ENCODE measurements around the gene TMEM151B. TPM values are rescaled to one million over a fixed set of nuclear protein-coding genes. Genes with fewer than 3 reads are reported as not detected.
"Not testable (repeated sequence)": the region's sequence is repeated elsewhere in the genome, so short reads cannot be mapped to it uniquely, and the experiment has no call there.

TMEM151B gene
- total RNA-seq, 4 donors from 2014 or later: not detected

DNA sequence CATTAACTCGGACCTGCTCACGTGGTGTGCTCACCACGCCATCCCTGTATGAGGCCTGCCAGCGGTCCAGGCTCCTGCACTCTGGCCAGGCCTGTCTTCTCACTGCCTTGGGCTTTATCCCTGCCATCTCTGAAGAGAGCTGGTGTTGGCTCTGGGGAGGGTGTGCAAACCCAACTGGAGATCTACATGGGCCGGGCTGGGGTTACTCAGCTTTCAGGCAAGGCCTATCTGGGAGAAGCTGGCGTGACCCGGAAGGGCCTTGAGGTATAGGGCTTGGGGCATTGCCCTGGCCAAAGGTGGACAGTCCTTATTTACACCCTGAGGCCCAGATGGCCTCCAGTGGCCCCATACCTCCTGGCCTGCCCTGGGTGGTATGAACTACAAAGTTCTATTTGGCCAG is 41.8 kb upstream of the TMEM151B start:
- H3K9me3 ChIP-seq: no peaks in the 10 kb centered on the region
- intact Hi-C loops (cut with DNase I): no loop called here
- no peaks in the 10 kb centered on the region for H3K27me3 ChIP-seq
- H3K36me3 ChIP-seq: peaks cover 3 to 45% (median 8%) of the 10 kb centered on the region in 3 donors
- no peak for DNase-seq
- TF ChIP-seq, protein P1, sequence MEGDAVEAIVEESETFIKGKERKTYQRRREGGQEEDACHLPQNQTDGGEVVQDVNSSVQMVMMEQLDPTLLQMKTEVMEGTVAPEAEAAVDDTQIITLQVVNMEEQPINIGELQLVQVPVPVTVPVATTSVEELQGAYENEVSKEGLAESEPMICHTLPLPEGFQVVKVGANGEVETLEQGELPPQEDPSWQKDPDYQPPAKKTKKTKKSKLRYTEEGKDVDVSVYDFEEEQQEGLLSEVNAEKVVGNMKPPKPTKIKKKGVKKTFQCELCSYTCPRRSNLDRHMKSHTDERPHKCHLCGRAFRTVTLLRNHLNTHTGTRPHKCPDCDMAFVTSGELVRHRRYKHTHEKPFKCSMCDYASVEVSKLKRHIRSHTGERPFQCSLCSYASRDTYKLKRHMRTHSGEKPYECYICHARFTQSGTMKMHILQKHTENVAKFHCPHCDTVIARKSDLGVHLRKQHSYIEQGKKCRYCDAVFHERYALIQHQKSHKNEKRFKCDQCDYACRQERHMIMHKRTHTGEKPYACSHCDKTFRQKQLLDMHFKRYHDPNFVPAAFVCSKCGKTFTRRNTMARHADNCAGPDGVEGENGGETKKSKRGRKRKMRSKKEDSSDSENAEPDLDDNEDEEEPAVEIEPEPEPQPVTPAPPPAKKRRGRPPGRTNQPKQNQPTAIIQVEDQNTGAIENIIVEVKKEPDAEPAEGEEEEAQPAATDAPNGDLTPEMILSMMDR (IDR thresholded peaks at IDR 0.05): no peak
- no peak for TF ChIP-seq POLR2A (IDR thresholded peaks at IDR 0.05)
- no peak overlapping the region for H3K4me3 ChIP-seq
- peaks cover 23 to 54% (median 47%) of the 10 kb centered on the region in 3 donors for H3K4me1 ChIP-seq
- no peak overlapping the region for H3K27ac ChIP-seq
- WGBS, 2 donors: 100% methylated on average over 4 of the region's 7 CpGs; no CpG with 5 or more reads in 1 of the 2 donors

DNA sequence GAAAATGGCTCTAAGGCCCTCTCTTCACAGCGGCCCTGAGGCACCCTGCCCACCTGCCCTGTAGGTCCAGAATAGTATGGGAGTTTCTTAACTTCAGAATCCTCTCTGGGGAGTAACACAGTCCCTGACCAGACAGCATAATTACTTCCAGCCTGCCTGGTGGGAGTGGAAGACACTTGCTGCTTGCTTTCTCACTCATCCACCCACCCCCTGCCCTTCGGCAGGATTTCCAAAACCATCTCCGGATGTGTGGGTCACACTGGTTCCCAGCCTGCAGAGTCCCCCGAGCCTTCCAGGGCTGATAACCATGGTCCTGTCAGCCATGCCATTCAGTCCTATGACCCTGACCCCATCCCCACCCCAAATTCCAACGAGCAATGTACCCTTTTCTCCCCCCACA is 41.4 kb upstream of the TMEM151B start:
- whole genome bisulfite sequencing, 2 donors: 63 to 100% methylated on average over 1 to 2 of the region's 5 CpGs
- intact Hi-C loops (cut with DNase I): no loop called here
- H3K9me3 ChIP-seq: no peaks in the 10 kb centered on the region
- no peak overlapping the region for H3K4me3 ChIP-seq
- H3K4me1 ChIP-seq: peaks cover 23 to 54% (median 50%) of the 10 kb centered on the region in 3 donors
- TF ChIP-seq POLR2A (IDR thresholded peaks at IDR 0.05): no peak
- TF ChIP-seq, protein P1 (IDR thresholded peaks at IDR 0.05): no peak
- DNase-seq: no peak
- peaks cover 3 to 48% (median 8%) of the 10 kb centered on the region in 3 donors for H3K36me3 ChIP-seq
- no peak overlapping the region for H3K27ac ChIP-seq
- no peaks in the 10 kb centered on the region for H3K27me3 ChIP-seq

DNA sequence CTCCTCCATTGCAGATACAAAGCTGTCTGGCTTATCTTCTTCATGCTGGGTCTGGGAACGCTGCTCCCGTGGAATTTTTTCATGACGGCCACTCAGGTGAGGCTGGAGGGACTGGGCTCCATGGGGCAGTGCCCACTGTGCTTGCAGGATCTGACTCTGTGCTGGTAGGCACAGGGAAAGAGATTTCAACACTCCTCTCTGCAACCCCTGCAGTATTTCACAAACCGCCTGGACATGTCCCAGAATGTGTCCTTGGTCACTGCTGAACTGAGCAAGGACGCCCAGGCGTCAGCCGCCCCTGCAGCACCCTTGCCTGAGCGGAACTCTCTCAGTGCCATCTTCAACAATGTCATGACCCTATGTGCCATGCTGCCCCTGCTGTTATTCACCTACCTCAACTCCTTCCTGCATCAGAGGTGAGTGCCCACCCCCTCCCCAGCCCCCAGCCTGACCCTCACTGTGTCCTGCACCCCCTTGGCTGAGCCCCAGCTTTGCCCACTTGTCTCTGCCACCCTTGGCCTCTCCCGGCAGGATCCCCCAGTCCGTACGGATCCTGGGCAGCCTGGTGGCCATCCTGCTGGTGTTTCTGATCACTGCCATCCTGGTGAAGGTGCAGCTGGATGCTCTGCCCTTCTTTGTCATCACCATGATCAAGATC is 40.7 kb upstream of the TMEM151B start:
- intact Hi-C loops (cut with DNase I): no loop called here
- Histone ChIP-seq H3K4me1 (peaks cover 17 to 54% (median 50%) of the 10 kb centered on the region in 3 donors), H3K9me3 (no peaks in the 10 kb centered on the region), H3K27me3 (no peaks in the 10 kb centered on the region), H3K4me3 (no peak overlapping the region), H3K27ac (no peak overlapping the region), H3K36me3 (peaks cover 3 to 48% (median 8%) of the 10 kb centered on the region in 3 donors)
- WGBS, 2 donors: 89 to 97% methylated on average over 8 to 9 of the region's 11 CpGs
- no peak for DNase-seq
- TF ChIP-seq, protein P1 (IDR thresholded peaks at IDR 0.05): no peak
- TF ChIP-seq POLR2A (IDR thresholded peaks at IDR 0.05): no peak

- Histone ChIP-seq H3K9me3 (no peaks in the 10 kb centered on the region), H3K4me1 (peaks cover 16 to 54% (median 50%) of the 10 kb centered on the region in 3 donors), H3K27ac (no peak overlapping the region), H3K4me3 (no peak overlapping the region), H3K27me3 (no peaks in the 10 kb centered on the region), H3K36me3 (peaks cover 3 to 48% (median 8%) of the 10 kb centered on the region in 3 donors)
- intact Hi-C loops (cut with DNase I): no loop called here
- WGBS, 2 donors: 95 to 100% methylated on average over 4 to 7 of the region's 10 CpGs
- TF ChIP-seq, protein P1 (IDR thresholded peaks at IDR 0.05): no peak
- no peak for TF ChIP-seq POLR2A (IDR thresholded peaks at IDR 0.05)
- no peak for DNase-seq
These were observed 40.1 kb upstream of the TMEM151B start for GRCh38 chr6:44230034-44230675.

- Histone ChIP-seq H3K36me3 (peaks cover 3 to 48% (median 8%) of the 10 kb centered on the region in 3 donors), H3K4me1 (peaks cover 10 to 49% (median 43%) of the 10 kb centered on the region in 3 donors)
- H3K4me3 ChIP-seq; intact Hi-C loops (cut with DNase I); H3K9me3 ChIP-seq; H3K27ac ChIP-seq; DNase-seq; H3K27me3 ChIP-seq: not testable (repeated sequence)
- 80 to 82% methylated on average over 9 of the region's 9 CpGs for WGBS, 2 donors
These were observed 38.8 kb upstream of the TMEM151B start for GRCh38 chr6:44231426-44231825.
